Upper lobe of left lung (tissue), 4 donors: Measurements from ENCODE around the gene GARS1.

Experiments used
- CTCF ChIP-seq, 6 experiments: fragments of 450-650 bp in 4 of 6; fragments of 200-600 bp in 2 of 6; sonication (generic) in 2 of 6; IDR thresholded peaks; one replicate each; pipeline ENCODE4 v1.5.1; 2016 to 2019; ENCODE audit warnings: antibody characterized with exemption in 6 of 6
- POLR2A ChIP-seq, 4 donors: fragments of 450-650 bp; IDR thresholded peaks; one replicate each; pipeline ENCODE4 v1.5.1; 2016 to 2017; ENCODE audit warnings: antibody characterized with exemption in 4 of 4, mild to moderate bottlenecking in 2 of 4

- TF ChIP-seq CTCF (IDR thresholded peaks at IDR 0.05) (no peak), POLR2A (IDR thresholded peaks at IDR 0.05) (no peak)
Observed at GRCh38 chr7:30616318-30616717, 21.6 kb downstream of the GARS1 start.
